ENCODE data around the gene DENND4A.

DNA sequence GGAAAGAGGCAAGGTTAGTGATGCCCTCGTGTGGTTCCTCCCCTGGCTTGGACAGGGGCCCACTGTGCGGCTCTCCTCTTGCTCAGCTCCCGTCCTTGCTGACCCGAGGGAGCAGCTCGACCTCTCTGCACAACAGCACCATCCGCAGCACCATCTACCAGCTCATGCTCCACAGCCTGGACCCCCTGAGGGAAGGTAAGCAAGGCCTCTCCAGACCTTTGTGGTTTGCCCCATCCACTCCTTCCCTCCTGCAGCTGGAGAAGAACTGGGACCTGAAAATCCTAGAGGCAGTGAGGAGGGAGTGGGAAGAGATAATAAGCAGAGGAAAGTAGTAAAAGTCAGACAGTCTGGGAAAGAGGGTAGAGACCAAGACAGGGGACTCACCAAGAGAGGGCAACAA is 152.6 kb downstream of the DENND4A start:
- TF ChIP-seq POLR2A (IDR thresholded peaks at IDR 0.05; ENCODE audit: low read depth) (no peak), EP300 (IDR thresholded peaks at IDR 0.05) (no peak)
- TF ChIP-seq, protein P1, sequence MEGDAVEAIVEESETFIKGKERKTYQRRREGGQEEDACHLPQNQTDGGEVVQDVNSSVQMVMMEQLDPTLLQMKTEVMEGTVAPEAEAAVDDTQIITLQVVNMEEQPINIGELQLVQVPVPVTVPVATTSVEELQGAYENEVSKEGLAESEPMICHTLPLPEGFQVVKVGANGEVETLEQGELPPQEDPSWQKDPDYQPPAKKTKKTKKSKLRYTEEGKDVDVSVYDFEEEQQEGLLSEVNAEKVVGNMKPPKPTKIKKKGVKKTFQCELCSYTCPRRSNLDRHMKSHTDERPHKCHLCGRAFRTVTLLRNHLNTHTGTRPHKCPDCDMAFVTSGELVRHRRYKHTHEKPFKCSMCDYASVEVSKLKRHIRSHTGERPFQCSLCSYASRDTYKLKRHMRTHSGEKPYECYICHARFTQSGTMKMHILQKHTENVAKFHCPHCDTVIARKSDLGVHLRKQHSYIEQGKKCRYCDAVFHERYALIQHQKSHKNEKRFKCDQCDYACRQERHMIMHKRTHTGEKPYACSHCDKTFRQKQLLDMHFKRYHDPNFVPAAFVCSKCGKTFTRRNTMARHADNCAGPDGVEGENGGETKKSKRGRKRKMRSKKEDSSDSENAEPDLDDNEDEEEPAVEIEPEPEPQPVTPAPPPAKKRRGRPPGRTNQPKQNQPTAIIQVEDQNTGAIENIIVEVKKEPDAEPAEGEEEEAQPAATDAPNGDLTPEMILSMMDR (IDR thresholded peaks at IDR 0.05), result no peak
